GM18951 (cell line): Measurements from ENCODE around the gene RIOK3.

Experiments
- POLR2A ChIP-seq: IDR thresholded peaks from 4 replicates; pipeline ENCODE4 v1.6.1; 2011; ENCODE audit warnings: mild to moderate bottlenecking; ENCODE audit not compliant: insufficient read length, insufficient read depth; ENCODE audit errors: extremely low read depth
- in situ Hi-C: fragments of 300-500 bp; cut with MboI; formaldehyde crosslinking; loops from one replicate; pipeline ENCODE4 v1.12.0; 2022; ENCODE audit warnings: low sequenced_read_pairs, mixed read lengths, inconsistent platforms; ENCODE audit not compliant: unreplicated experiment

RIOK3 gene

DNA sequence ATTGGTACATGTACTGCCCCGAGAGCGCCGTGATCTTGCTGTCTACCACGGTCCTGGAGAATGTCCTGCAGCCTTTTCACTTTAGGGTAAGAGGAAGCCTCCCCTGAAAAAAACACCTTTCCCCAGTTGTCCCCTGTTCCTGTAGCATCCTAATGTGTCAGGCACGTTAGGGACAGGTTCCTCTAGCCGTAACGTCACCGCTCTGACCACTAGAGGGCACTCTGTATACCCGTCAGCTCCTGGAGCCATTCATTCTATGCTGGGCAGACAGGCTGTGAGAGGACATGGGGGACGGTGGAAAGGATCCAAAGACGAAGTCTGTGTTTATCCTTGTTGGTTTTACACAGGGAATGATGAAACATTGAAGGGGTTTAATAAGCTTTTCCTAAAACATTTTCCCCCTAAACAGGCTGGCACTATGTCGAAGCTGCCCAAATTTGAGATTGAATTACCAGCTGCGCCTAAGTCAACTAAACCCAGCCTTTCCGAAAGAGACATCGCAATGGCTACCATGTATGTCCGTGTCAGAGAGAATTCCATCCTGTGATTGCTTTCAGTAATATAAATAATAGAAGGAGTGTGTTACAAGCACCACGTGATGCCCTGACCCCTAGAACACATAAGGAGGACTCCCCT is 62.9 kb downstream of the RIOK3 start:
- in situ Hi-C loops: no loop called here
- TF ChIP-seq POLR2A: no peak

DNA sequence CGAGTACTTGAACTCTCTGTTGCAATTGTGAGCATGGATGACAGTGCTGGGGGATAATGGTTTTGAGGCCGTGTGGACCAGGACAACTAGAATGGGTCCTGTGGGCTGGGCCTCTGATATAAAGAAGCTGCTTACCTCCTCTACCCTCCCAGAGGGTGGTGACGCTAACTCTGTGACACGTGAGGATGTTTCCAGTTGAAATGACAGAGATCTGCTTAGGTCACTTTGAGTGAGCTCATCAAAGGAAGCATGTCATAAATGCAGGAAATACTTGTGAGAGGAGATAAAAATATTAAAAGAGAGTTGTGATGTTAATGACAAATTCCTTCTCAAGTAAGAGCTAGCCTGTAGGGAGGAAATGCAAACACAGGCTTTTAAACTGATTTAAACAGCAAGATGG is 66.6 kb downstream of the RIOK3 start:
- in situ Hi-C loops: no loop called here
- no peak for TF ChIP-seq POLR2A

- in situ Hi-C loops: no loop called here
Observed at GRCh38 chr18:23521271-23521670, 68.2 kb downstream of the RIOK3 start.

DNA sequence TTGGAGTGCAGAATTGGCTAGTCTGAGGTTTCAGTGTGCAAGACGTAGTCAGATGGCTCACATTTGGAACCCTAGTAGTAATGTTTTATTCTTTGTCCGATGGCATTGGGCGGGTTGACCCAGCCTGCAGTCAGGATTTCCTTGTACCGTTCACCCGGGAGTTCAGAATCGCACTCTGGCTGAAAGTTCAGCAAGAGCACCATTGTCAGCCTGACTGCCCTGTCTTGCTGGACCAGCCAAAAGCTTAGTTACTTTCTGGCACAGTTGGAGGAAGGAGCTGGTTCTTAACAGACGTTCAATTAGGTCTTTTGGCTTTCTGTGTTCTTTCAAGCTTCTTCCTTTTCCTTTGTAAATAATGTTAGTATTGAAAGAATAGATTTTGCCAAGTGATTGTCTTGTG is 68.8 kb downstream of the RIOK3 start:
- in situ Hi-C loops: no loop called here
- no peak for TF ChIP-seq POLR2A

More at GRCh38 chr18:23521271-23521670, 68.2 kb downstream of the RIOK3 start:
- no peak for TF ChIP-seq POLR2A

DNA sequence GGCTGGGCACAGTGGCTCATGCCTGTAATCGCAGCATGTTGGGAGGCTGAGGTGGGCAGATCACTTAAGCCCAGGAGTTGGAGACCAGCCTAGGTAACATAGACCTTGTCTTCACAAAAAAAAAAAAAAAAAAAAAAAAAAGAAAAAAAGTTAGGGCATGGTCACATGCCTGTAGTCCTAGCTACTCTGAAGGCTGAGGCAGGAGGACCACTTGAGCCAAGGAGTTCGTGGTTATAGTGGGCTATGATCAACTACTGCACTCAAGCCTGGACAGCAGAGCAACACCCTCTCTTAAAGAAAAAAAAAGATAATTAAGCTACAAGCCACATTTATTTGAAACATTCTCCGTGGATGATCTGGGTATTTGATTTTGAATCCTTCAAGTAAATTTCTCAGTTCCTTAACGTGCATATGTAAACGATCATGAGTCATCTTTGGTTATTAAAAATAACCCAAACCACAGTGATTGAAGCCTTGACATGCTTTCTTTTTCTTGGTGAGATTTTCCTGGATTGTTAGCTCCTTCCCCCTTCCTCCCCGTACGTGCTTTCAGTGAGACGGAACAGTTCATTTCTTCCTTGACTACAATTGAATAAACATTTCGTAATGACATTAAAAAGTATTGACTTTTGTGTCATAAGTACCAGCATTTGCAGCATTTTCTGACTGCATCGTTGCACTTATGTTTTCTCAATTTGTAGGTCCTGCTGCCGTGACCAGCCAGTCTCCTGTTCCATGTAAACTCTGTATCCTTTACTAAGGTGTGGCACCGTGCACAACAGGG is 70.5 kb downstream of the RIOK3 start:
- in situ Hi-C loops: no loop called here

GRCh38 chr18:23524213-23524707 is 71.2 kb downstream of the RIOK3 start:
- TF ChIP-seq POLR2A: no peak
- in situ Hi-C loops: no loop called here

More for the DNA sequence above, 70.5 kb downstream of the RIOK3 start:
- TF ChIP-seq POLR2A: no peak

DNA sequence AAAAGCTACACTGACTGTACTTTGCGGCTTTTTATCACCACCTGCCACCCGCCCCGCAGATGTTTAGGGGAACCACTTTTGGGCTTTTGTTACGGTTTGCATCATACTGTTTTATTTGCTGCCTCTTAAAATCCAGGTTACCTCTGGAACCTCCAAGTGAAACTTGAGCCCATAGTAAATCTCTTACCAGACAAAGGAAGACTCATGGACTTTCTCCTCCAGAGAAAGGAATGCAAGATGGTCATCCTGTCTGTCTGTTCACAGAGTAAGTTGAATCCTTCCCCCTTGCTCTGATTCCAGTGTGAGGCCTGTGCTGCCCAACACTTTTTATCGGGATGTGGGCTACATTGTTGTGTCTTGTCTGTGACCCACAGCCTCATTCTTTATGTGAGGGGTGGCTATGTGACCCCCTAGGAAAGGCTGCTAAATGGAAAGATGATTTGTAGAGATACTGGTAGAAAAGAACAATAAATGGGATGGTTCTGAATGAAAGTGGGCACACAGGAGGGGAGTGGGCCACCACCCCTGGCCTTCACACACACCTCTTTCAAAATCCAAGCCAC is 73.5 kb downstream of the RIOK3 start:
- in situ Hi-C loops: no loop called here
- no peak for TF ChIP-seq POLR2A

- TF ChIP-seq POLR2A: no peak
- in situ Hi-C loops: no loop called here
Observed at GRCh38 chr18:23528580-23529472, 75.7 kb downstream of the RIOK3 start.

- in situ Hi-C loops: no loop called here
- TF ChIP-seq POLR2A: no peak
Observed at GRCh38 chr18:23529604-23530003, 76.5 kb downstream of the RIOK3 start.

GRCh38 chr18:23530195-23530594 is 77.1 kb downstream of the RIOK3 start:
- TF ChIP-seq POLR2A: no peak
- in situ Hi-C loops: no loop called here

- no peak for TF ChIP-seq POLR2A
- in situ Hi-C loops: no loop called here
Observed at GRCh38 chr18:23531912-23532311, 78.8 kb downstream of the RIOK3 start.
